ENCODE measurements around the gene SUGP2. TPM values are rescaled to one million over a fixed set of nuclear protein-coding genes. Genes with fewer than 3 reads are reported as not detected.

Gene SUGP2
- total RNA-seq, 3 donors from 2014 or later (not counting 1 experiment from before 2014, with no cell fraction given): 220 to 237 (median 236) TPM

- TF ChIP-seq CTCF (IDR thresholded peaks at IDR 0.05): no peak
- peaks cover 5% of the 10 kb centered on the region for H3K4me1 ChIP-seq (ENCODE audit: control insufficient read depth, insufficient read depth, low read length)
- no peak overlapping the region for H3K4me3 ChIP-seq (ENCODE audit: low read length)
- H3K27ac Mint-ChIP-seq: peak overlapping the region in 1 of 2 donors; percentile 39
- WGBS (ENCODE audit: insufficient coverage): 100% methylated on average over 3 of the region's 6 CpGs
- peaks cover 15% of the 10 kb centered on the region for H3K36me3 ChIP-seq (ENCODE audit: control insufficient read depth, insufficient read depth, low read length)
- no peaks in the 10 kb centered on the region for H3K36me3 Mint-ChIP-seq
- H3K27me3 Mint-ChIP-seq (ENCODE audit: low read depth in 2 of 2): no peaks in the 10 kb centered on the region
- no peaks in the 10 kb centered on the region for H3K9me3 Mint-ChIP-seq
- DNase-seq (no peak), ATAC-seq (no peak)
- H3K4me1 Mint-ChIP-seq: peaks cover 50 to 55% of the 10 kb centered on the region in 2 donors
- no peak overlapping the region for H3K27ac ChIP-seq (ENCODE audit: low read length)
- H3K9me3 ChIP-seq (ENCODE audit: control insufficient read depth, insufficient read depth, low read length): no peaks in the 10 kb centered on the region
- H3K27me3 ChIP-seq (ENCODE audit: control insufficient read depth, insufficient read depth, low read length): no peaks in the 10 kb centered on the region
- intact Hi-C loops (cut with micrococcal nuclease): no loop called here
- no peak overlapping the region for H3K4me3 Mint-ChIP-seq
Measured at GRCh38 chr19:19078801-19079200, 45.5 kb upstream of the SUGP2 start.

GRCh38 chr19:19077103-19077502, 43.8 kb upstream of the SUGP2 start:
- Mint-ChIP-seq H3K4me1 (peaks cover 53 to 54% of the 10 kb centered on the region in 2 donors), H3K36me3 (no peaks in the 10 kb centered on the region), H3K4me3 (no peak overlapping the region), H3K9me3 (no peaks in the 10 kb centered on the region), H3K27me3 (ENCODE audit: low read depth in 2 of 2) (no peaks in the 10 kb centered on the region), H3K27ac (no peak overlapping the region)
- peaks cover 9% of the 10 kb centered on the region for H3K4me1 ChIP-seq (ENCODE audit: control insufficient read depth, insufficient read depth, low read length)
- H3K9me3 ChIP-seq (ENCODE audit: control insufficient read depth, insufficient read depth, low read length): no peaks in the 10 kb centered on the region
- no peak for ATAC-seq
- H3K4me3 ChIP-seq (ENCODE audit: low read length): no peak overlapping the region
- 92% methylated on average over 7 of the region's 7 CpGs for WGBS (ENCODE audit: insufficient coverage)
- no peak for DNase-seq
- H3K27ac ChIP-seq (ENCODE audit: low read length): no peak overlapping the region
- peaks cover 13% of the 10 kb centered on the region for H3K36me3 ChIP-seq (ENCODE audit: control insufficient read depth, insufficient read depth, low read length)
- no peaks in the 10 kb centered on the region for H3K27me3 ChIP-seq (ENCODE audit: control insufficient read depth, insufficient read depth, low read length)
- intact Hi-C loops (cut with micrococcal nuclease): no loop called here
- TF ChIP-seq CTCF (IDR thresholded peaks at IDR 0.05): no peak

- DNase-seq (no peak), ATAC-seq (no peak)
- H3K9me3 Mint-ChIP-seq: no peaks in the 10 kb centered on the region
- no peak for TF ChIP-seq CTCF (IDR thresholded peaks at IDR 0.05)
- Histone ChIP-seq H3K27ac (ENCODE audit: low read length) (no peak overlapping the region), H3K36me3 (ENCODE audit: control insufficient read depth, insufficient read depth, low read length) (peaks cover 13% of the 10 kb centered on the region), H3K9me3 (ENCODE audit: control insufficient read depth, insufficient read depth, low read length) (no peaks in the 10 kb centered on the region), H3K4me1 (ENCODE audit: control insufficient read depth, insufficient read depth, low read length) (peaks cover 9% of the 10 kb centered on the region), H3K4me3 (ENCODE audit: low read length) (no peak overlapping the region), H3K27me3 (ENCODE audit: control insufficient read depth, insufficient read depth, low read length) (no peaks in the 10 kb centered on the region)
- intact Hi-C loops (cut with micrococcal nuclease): no loop called here
- no peak overlapping the region for H3K4me3 Mint-ChIP-seq
- 80% methylated on average over 1 of the region's 1 CpG for WGBS (ENCODE audit: insufficient coverage)
- no peak overlapping the region for H3K27ac Mint-ChIP-seq
- no peaks in the 10 kb centered on the region for H3K36me3 Mint-ChIP-seq
- no peaks in the 10 kb centered on the region for H3K27me3 Mint-ChIP-seq (ENCODE audit: low read depth in 2 of 2)
- peaks cover 48% of the 10 kb centered on the region in 2 donors for H3K4me1 Mint-ChIP-seq
Measured at GRCh38 chr19:19076476-19076875, 43.2 kb upstream of the SUGP2 start.

- H3K27me3 Mint-ChIP-seq (ENCODE audit: low read depth in 2 of 2): no peaks in the 10 kb centered on the region
- no peak for TF ChIP-seq CTCF (IDR thresholded peaks at IDR 0.05)
- no peak overlapping the region for H3K4me3 Mint-ChIP-seq
- 98% methylated on average over 6 of the region's 8 CpGs for WGBS (ENCODE audit: insufficient coverage)
- no peaks in the 10 kb centered on the region for H3K9me3 ChIP-seq (ENCODE audit: control insufficient read depth, insufficient read depth, low read length)
- no peak overlapping the region for H3K27ac ChIP-seq (ENCODE audit: low read length)
- no peak overlapping the region for H3K27ac Mint-ChIP-seq
- H3K4me3 ChIP-seq (ENCODE audit: low read length): no peak overlapping the region
- H3K27me3 ChIP-seq (ENCODE audit: control insufficient read depth, insufficient read depth, low read length): no peaks in the 10 kb centered on the region
- intact Hi-C loops (cut with micrococcal nuclease): no loop called here
- H3K36me3 Mint-ChIP-seq: no peaks in the 10 kb centered on the region
- DNase-seq (no peak), ATAC-seq (no peak)
- peaks cover 9% of the 10 kb centered on the region for H3K4me1 ChIP-seq (ENCODE audit: control insufficient read depth, insufficient read depth, low read length)
- H3K4me1 Mint-ChIP-seq: peaks cover 41 to 42% of the 10 kb centered on the region in 2 donors
- no peaks in the 10 kb centered on the region for H3K9me3 Mint-ChIP-seq
- peaks cover 13% of the 10 kb centered on the region for H3K36me3 ChIP-seq (ENCODE audit: control insufficient read depth, insufficient read depth, low read length)
Measured at GRCh38 chr19:19075126-19075525, 41.8 kb upstream of the SUGP2 start.

All from natural killer cell (primary cell).